Sigmoid colon (tissue), 7 donors: ENCODE data around the gene MYL1. TPM values are rescaled to one million over a fixed set of nuclear protein-coding genes. Genes with fewer than 3 reads are reported as not detected.

Experiments used
- DNase-seq: peaks from one replicate; pipeline ENCODE4 v3.0.0-alpha.2; 2019
- H3K27ac ChIP-seq, 4 donors: fragments of 200-600 bp; sonication (generic); one replicate each; pipeline ENCODE4 v1.5.1; 2016 to 2019; ENCODE audit warnings: mild to moderate bottlenecking in 1 of 4
- H3K27me3 ChIP-seq, 3 donors: fragments of 200-600 bp; sonication (generic); one replicate each; pipeline ENCODE4 v1.5.1; 2019; ENCODE audit warnings: mild to moderate bottlenecking in 1 of 3
- H3K36me3 ChIP-seq, 4 donors: fragments of 200-600 bp; sonication (generic); one replicate each; pipeline ENCODE4 v1.5.1; 2016 to 2019
- H3K4me1 ChIP-seq, 4 donors: fragments of 200-600 bp; sonication (generic); one replicate each; pipeline ENCODE4 v1.5.1; 2017 to 2019
- H3K4me3 ChIP-seq, 4 donors: fragments of 200-600 bp; sonication (generic); one replicate each; pipeline ENCODE4 v1.5.1; 2017 to 2019; ENCODE audit warnings: mild to moderate bottlenecking in 2 of 4, moderate library complexity in 1 of 4
- H3K9me3 ChIP-seq, 4 donors: fragments of 200-600 bp in 3 of 4; sonication (generic) in 3 of 4; one replicate each; pipeline versions ENCODE4 v1.5.1 to v1.6.1; 2013 to 2019
- CTCF ChIP-seq, 4 experiments: fragments of 450-650 bp in 3 of 4; fragments of 200-600 bp in 1 of 4; IDR thresholded peaks; one replicate each; pipeline ENCODE4 v1.5.1; 2016 to 2019; ENCODE audit warnings: antibody characterized with exemption in 4 of 4, mild to moderate bottlenecking in 3 of 4, moderate library complexity in 2 of 4
- EP300 ChIP-seq, 4 donors: sonication (generic); formaldehyde crosslinking; IDR thresholded peaks; one replicate each; pipeline ENCODE4 v1.6.1; 2017; ENCODE audit warnings: antibody characterized with exemption in 4 of 4
- POLR2A ChIP-seq, 2 donors: fragments of 450-650 bp; IDR thresholded peaks; one replicate each; pipeline ENCODE4 v1.6.1; 2016; ENCODE audit warnings: antibody characterized with exemption in 2 of 2, mild to moderate bottlenecking in 2 of 2, moderate library complexity in 2 of 2
- POLR2AphosphoS5 ChIP-seq, 4 donors: sonication (generic); formaldehyde crosslinking; IDR thresholded peaks; one replicate each; pipeline ENCODE4 v1.6.1; 2017; ENCODE audit warnings: antibody characterized with exemption in 4 of 4
- WGBS, 2 donors: extraction: QIAGEN DNeasy Blood & Tissue Kit; methylation state at CpG; one replicate each; pipeline ENCODE4 v1.1.7; 2013; 5-methylcytosine and 5-hydroxymethylcytosine counted together
- intact Hi-C: fragments of 100-400 bp; cut with DNase I; formaldehyde crosslinking; loops from one replicate; pipeline ENCODE4 v1.15.1; 2023
- polyA plus RNA-seq, 3 donors: library from polyadenylated mRNA; stranded (reverse); fragments of 200-250 nt; gene quantifications; one replicate each; pipeline ENCODE4 v1.2.3, GENCODE V29; 2013
- total RNA-seq, 4 donors: library from RNA; depleted of rRNA; stranded (reverse); fragments of >200 nt; gene quantifications; one replicate each; pipeline ENCODE4 v1.1.0, GENCODE V29; 2016
- donor health status: healthy with polysubstance abuse.
- donor health status: Bipolar disorder and iron deficiency.
- donor health status: healthy.

Gene MYL1
- total RNA-seq (not detected), polyA plus RNA-seq (1 to 10 TPM in 1 of 3 donors, not detected in 2; 4.8 TPM)

GRCh38 chr2:210315015-210315788 is at the start of gene MYL1:
Gene MYL1, minus strand, starts transcription at chr2:210315174. Its CDS starts 132 bp downstream, at chr2:210315042.
- WGBS, 2 donors: 76 to 79% methylated on average over 5 of the region's 5 CpGs
- DNase-seq: no peak
- no peaks in the 10 kb centered on the region for H3K36me3 ChIP-seq
- no peak for TF ChIP-seq EP300 (IDR thresholded peaks at IDR 0.05)
- no peak for TF ChIP-seq POLR2AphosphoS5 (IDR thresholded peaks at IDR 0.05)
- no peak for TF ChIP-seq POLR2A (IDR thresholded peaks at IDR 0.05)
- no peak for TF ChIP-seq CTCF (IDR thresholded peaks at IDR 0.05)
- H3K4me1 ChIP-seq: no peaks in the 10 kb centered on the region
- no peaks in the 10 kb centered on the region for H3K27me3 ChIP-seq
- intact Hi-C loops: no loop called here
- H3K4me3 ChIP-seq: no peak within 1 kb of the TSS
- no peak within 1 kb of the TSS for H3K27ac ChIP-seq
- no peaks in the 10 kb centered on the region for H3K9me3 ChIP-seq

- H3K9me3 ChIP-seq: no peaks in the 10 kb centered on the region
- no peaks in the 10 kb centered on the region for H3K27me3 ChIP-seq
- TF ChIP-seq EP300 (IDR thresholded peaks at IDR 0.05) (no peak), POLR2AphosphoS5 (IDR thresholded peaks at IDR 0.05) (no peak), POLR2A (IDR thresholded peaks at IDR 0.05) (no peak), CTCF (IDR thresholded peaks at IDR 0.05) (no peak)
- intact Hi-C loops: no loop called here
- no peaks in the 10 kb centered on the region for H3K4me1 ChIP-seq
- H3K36me3 ChIP-seq: no peaks in the 10 kb centered on the region
- no peak overlapping the region for H3K27ac ChIP-seq
- DNase-seq: no peak
- no peak overlapping the region for H3K4me3 ChIP-seq
Measured at GRCh38 chr2:210363876-210364275, 48.9 kb upstream of the MYL1 start.

GRCh38 chr2:210363261-210363660 is 48.3 kb upstream of the MYL1 start:
- TF ChIP-seq EP300 (IDR thresholded peaks at IDR 0.05): no peak
- no peak for TF ChIP-seq CTCF (IDR thresholded peaks at IDR 0.05)
- no peak for TF ChIP-seq POLR2AphosphoS5 (IDR thresholded peaks at IDR 0.05)
- no peaks in the 10 kb centered on the region for H3K4me1 ChIP-seq
- no peaks in the 10 kb centered on the region for H3K9me3 ChIP-seq
- no peak for DNase-seq
- no peak overlapping the region for H3K4me3 ChIP-seq
- intact Hi-C loops: no loop called here
- no peaks in the 10 kb centered on the region for H3K36me3 ChIP-seq
- no peaks in the 10 kb centered on the region for H3K27me3 ChIP-seq
- H3K27ac ChIP-seq: no peak overlapping the region

GRCh38 chr2:210360412-210360811 is 45.4 kb upstream of the MYL1 start:
- H3K4me3 ChIP-seq: no peak overlapping the region
- no peaks in the 10 kb centered on the region for H3K36me3 ChIP-seq
- no peak for DNase-seq
- WGBS, 2 donors: 41 to 52% methylated on average over 1 of the region's 1 CpG
- no peaks in the 10 kb centered on the region for H3K4me1 ChIP-seq
- intact Hi-C loops: no loop called here
- H3K27me3 ChIP-seq: no peaks in the 10 kb centered on the region
- no peak overlapping the region for H3K27ac ChIP-seq
- TF ChIP-seq POLR2A (IDR thresholded peaks at IDR 0.05) (no peak), POLR2AphosphoS5 (IDR thresholded peaks at IDR 0.05) (no peak), EP300 (IDR thresholded peaks at IDR 0.05) (no peak), CTCF (IDR thresholded peaks at IDR 0.05) (no peak)
- H3K9me3 ChIP-seq: no peaks in the 10 kb centered on the region

- 42 to 53% methylated on average over 3 of the region's 3 CpGs for WGBS, 2 donors
- no peaks in the 10 kb centered on the region for H3K9me3 ChIP-seq
- TF ChIP-seq EP300 (IDR thresholded peaks at IDR 0.05) (no peak), POLR2A (IDR thresholded peaks at IDR 0.05) (no peak), POLR2AphosphoS5 (IDR thresholded peaks at IDR 0.05) (no peak)
- H3K27ac ChIP-seq: no peak overlapping the region
- DNase-seq: peak; percentile 38
- H3K36me3 ChIP-seq: no peaks in the 10 kb centered on the region
- H3K27me3 ChIP-seq: no peaks in the 10 kb centered on the region
- H3K4me1 ChIP-seq: no peaks in the 10 kb centered on the region
- intact Hi-C loops: no loop called here
- H3K4me3 ChIP-seq: no peak overlapping the region
Measured at GRCh38 chr2:210356944-210357343, 42.0 kb upstream of the MYL1 start.
